WERI-Rb-1 (cell line): ENCODE results near the gene CRYBG1.

Experiments
- DNase-seq: peaks from one replicate; pipeline ENCODE4 v3.0.0-alpha.2; 2020
- H3K27ac ChIP-seq: fragments of 250-450 bp; sonication (Bioruptor Pico); 2 replicates; pipeline ENCODE4 v1.5.1; 2020; ENCODE audit warnings: mild to moderate bottlenecking, moderate library complexity
- H3K27me3 ChIP-seq: fragments of 250-450 bp; sonication (Bioruptor Pico); 2 replicates; pipeline ENCODE4 v1.5.1; 2021; ENCODE audit warnings: mild to moderate bottlenecking, low read depth, moderate library complexity; ENCODE audit not compliant: insufficient read depth, severe bottlenecking
- H3K36me3 ChIP-seq: fragments of 250-450 bp; sonication (Bioruptor Pico); 2 replicates; pipeline ENCODE4 v1.5.1; 2020; ENCODE audit warnings: mild to moderate bottlenecking, moderate library complexity
- H3K4me3 ChIP-seq: 2 replicates; pipeline ENCODE4 v1.5.1; 2011; ENCODE audit warnings: low read depth, mild to moderate bottlenecking, control low read depth, low read length
- H3K9me3 ChIP-seq: fragments of 250-450 bp; sonication (Bioruptor Pico); 2 replicates; pipeline ENCODE4 v1.5.1; 2021; ENCODE audit warnings: mild to moderate bottlenecking, moderate library complexity; ENCODE audit not compliant: severe bottlenecking
- TF ChIP-seq, protein P1 (sequence below): IDR thresholded peaks from 2 replicates; pipeline ENCODE4 v1.5.1; 2011; ENCODE audit warnings: low read depth, mild to moderate bottlenecking, control low read depth, inconsistent platforms, low read length

CRYBG1 gene

GRCh38 chr6:106458021-106458986 is 97.8 kb downstream of the CRYBG1 start:
- Histone ChIP-seq H3K27me3 (no peaks in the 10 kb centered on the region), H3K9me3 (no peaks in the 10 kb centered on the region), H3K36me3 (no peaks in the 10 kb centered on the region), H3K4me3 (no peak overlapping the region), H3K27ac (no peak overlapping the region)
- TF ChIP-seq, protein P1, sequence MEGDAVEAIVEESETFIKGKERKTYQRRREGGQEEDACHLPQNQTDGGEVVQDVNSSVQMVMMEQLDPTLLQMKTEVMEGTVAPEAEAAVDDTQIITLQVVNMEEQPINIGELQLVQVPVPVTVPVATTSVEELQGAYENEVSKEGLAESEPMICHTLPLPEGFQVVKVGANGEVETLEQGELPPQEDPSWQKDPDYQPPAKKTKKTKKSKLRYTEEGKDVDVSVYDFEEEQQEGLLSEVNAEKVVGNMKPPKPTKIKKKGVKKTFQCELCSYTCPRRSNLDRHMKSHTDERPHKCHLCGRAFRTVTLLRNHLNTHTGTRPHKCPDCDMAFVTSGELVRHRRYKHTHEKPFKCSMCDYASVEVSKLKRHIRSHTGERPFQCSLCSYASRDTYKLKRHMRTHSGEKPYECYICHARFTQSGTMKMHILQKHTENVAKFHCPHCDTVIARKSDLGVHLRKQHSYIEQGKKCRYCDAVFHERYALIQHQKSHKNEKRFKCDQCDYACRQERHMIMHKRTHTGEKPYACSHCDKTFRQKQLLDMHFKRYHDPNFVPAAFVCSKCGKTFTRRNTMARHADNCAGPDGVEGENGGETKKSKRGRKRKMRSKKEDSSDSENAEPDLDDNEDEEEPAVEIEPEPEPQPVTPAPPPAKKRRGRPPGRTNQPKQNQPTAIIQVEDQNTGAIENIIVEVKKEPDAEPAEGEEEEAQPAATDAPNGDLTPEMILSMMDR: no peak
- no peak for DNase-seq

- Histone ChIP-seq H3K4me3 (no peak overlapping the region), H3K9me3 (no peaks in the 10 kb centered on the region), H3K36me3 (no peaks in the 10 kb centered on the region), H3K27ac (no peak overlapping the region), H3K27me3 (no peaks in the 10 kb centered on the region)
- TF ChIP-seq, protein P1: no peak
- no peak for DNase-seq
Measured at GRCh38 chr6:106460481-106460880, 100.0 kb downstream of the CRYBG1 start.

DNA sequence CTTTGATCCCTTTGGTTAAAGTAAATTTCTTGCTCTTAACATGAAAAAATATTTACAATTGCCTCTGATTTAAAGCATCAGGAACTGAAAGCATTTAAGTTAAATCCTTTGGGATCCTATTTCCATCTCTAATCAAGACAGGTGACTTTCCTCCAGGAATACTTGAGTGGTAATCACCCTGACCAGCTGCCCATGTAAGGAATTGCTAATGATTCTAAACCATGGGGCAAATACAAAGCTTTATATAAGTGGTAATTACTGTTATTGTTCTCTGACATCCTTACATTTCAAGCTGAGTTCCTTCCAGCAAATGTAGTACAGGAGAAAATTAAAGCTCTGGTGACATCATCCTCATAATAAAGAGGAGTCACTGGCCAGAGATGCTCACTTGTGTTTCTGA is 100.6 kb downstream of the CRYBG1 start:
- no peaks in the 10 kb centered on the region for H3K36me3 ChIP-seq
- H3K27me3 ChIP-seq: no peaks in the 10 kb centered on the region
- H3K4me3 ChIP-seq: no peak overlapping the region
- no peak overlapping the region for H3K27ac ChIP-seq
- H3K9me3 ChIP-seq: no peaks in the 10 kb centered on the region
- DNase-seq: peak; percentile 21
- TF ChIP-seq, protein P1: no peak

- TF ChIP-seq, protein P1: no peak
Measured at GRCh38 chr6:106462923-106463557, 102.5 kb downstream of the CRYBG1 start.

GRCh38 chr6:106466211-106466610 is 105.7 kb downstream of the CRYBG1 start:
- H3K36me3 ChIP-seq: no peaks in the 10 kb centered on the region
- no peak overlapping the region for H3K4me3 ChIP-seq
- TF ChIP-seq, protein P1: no peak
- no peak overlapping the region for H3K27ac ChIP-seq
- H3K9me3 ChIP-seq: no peaks in the 10 kb centered on the region
- no peaks in the 10 kb centered on the region for H3K27me3 ChIP-seq
- no peak for DNase-seq

More at GRCh38 chr6:106462923-106463557, 102.5 kb downstream of the CRYBG1 start:
- H3K27me3 ChIP-seq: no peaks in the 10 kb centered on the region
- H3K36me3 ChIP-seq: no peaks in the 10 kb centered on the region
- no peak overlapping the region for H3K27ac ChIP-seq
- no peak overlapping the region for H3K4me3 ChIP-seq
- no peaks in the 10 kb centered on the region for H3K9me3 ChIP-seq
- no peak for DNase-seq
